Measurements from ENCODE around the gene ANKRD44. TPM values are rescaled to one million over a fixed set of nuclear protein-coding genes. Genes with fewer than 3 reads are reported as not detected.

Gene ANKRD44
- total RNA-seq, 1 experiment from 2014 or later, result 7.8 TPM

GRCh38 chr2:196980001-196980400, 330.6 kb downstream of the ANKRD44 start:
- no peak for ATAC-seq
- TF ChIP-seq TCF7L2 (IDR thresholded peaks at IDR 0.05; ENCODE audit: low read depth, low read length), result no peak
- no peak for TF ChIP-seq CTCF (IDR thresholded peaks at IDR 0.05)
- no peak for TF ChIP-seq REST (IDR thresholded peaks at IDR 0.05; ENCODE audit: insufficient read depth in 1 of 2, low read depth in 2 of 2, low read length in 1 of 2)
- no peak for TF ChIP-seq SIN3A (IDR thresholded peaks at IDR 0.05; ENCODE audit: borderline replicate concordance, insufficient read depth, low read depth, low read length)
- TF ChIP-seq POLR2AphosphoS5 (IDR thresholded peaks at IDR 0.05; ENCODE audit: low read depth, low read length), result no peak
- Histone ChIP-seq H3K36me3 (ENCODE audit: control insufficient read depth, insufficient read depth, low read length) (no peaks in the 10 kb centered on the region), H3K9me3 (ENCODE audit: control insufficient read depth, insufficient read depth, low read depth, low read length) (no peaks in the 10 kb centered on the region; the same call in 1 of the 2 replicates), H3K27me3 (ENCODE audit: control insufficient read depth, insufficient read depth, low read length) (no peaks in the 10 kb centered on the region), H3K4me1 (ENCODE audit: control insufficient read depth, insufficient read depth, low read length) (no peaks in the 10 kb centered on the region), H3K27ac (ENCODE audit: low read length) (no peak overlapping the region), H3K4me3 (ENCODE audit: low read depth in 2 of 2, low read length in 2 of 2) (no peak overlapping the region)
- CTCF ChIA-PET, result interaction anchor here (0.5 kb wide), 1 partner anchor 447 kb away, joined by 3 read pairs; no protein-coding TSS in a partner anchor
- in situ Hi-C loops (cut with HindIII; ENCODE audit: low pct_unique_long_range_greater_than_20kb, low sequenced_read_pairs), result no loop called here
- intact Hi-C loops (cut with micrococcal nuclease; ENCODE audit: unreplicated experiment), result no loop called here
- POLR2A ChIA-PET, result no interaction called here
- no peak for DNase-seq (ENCODE audit: low read depth, low spot score)
- BruUV-seq (replicated peaks), result no TSS peak

GRCh38 chr2:196977507-196977906, 333.1 kb downstream of the ANKRD44 start:
- no peaks in the 10 kb centered on the region for H3K36me3 ChIP-seq (ENCODE audit: control insufficient read depth, insufficient read depth, low read length)
- CTCF ChIA-PET, result no interaction called here
- intact Hi-C loops (cut with micrococcal nuclease; ENCODE audit: unreplicated experiment) (no loop called here), in situ Hi-C loops (cut with HindIII; ENCODE audit: low pct_unique_long_range_greater_than_20kb, low sequenced_read_pairs) (no loop called here)
- H3K27ac ChIP-seq (ENCODE audit: low read length), result no peak overlapping the region
- ATAC-seq (no peak), DNase-seq (ENCODE audit: low read depth, low spot score) (no peak)
- H3K9me3 ChIP-seq (ENCODE audit: control insufficient read depth, insufficient read depth, low read depth, low read length), result no peaks in the 10 kb centered on the region
- H3K27me3 ChIP-seq (ENCODE audit: control insufficient read depth, insufficient read depth, low read length), result no peaks in the 10 kb centered on the region
- TF ChIP-seq CTCF (IDR thresholded peaks at IDR 0.05) (no peak), SIN3A (IDR thresholded peaks at IDR 0.05; ENCODE audit: borderline replicate concordance, insufficient read depth, low read depth, low read length) (no peak), TCF7L2 (IDR thresholded peaks at IDR 0.05; ENCODE audit: low read depth, low read length) (no peak), REST (IDR thresholded peaks at IDR 0.05; ENCODE audit: insufficient read depth in 1 of 2, low read depth in 2 of 2, low read length in 1 of 2) (no peak), POLR2AphosphoS5 (IDR thresholded peaks at IDR 0.05; ENCODE audit: low read depth, low read length) (no peak)
- BruUV-seq (replicated peaks), result no TSS peak
- POLR2A ChIA-PET, result no interaction called here
- no peaks in the 10 kb centered on the region for H3K4me1 ChIP-seq (ENCODE audit: control insufficient read depth, insufficient read depth, low read length)
- no peak overlapping the region for H3K4me3 ChIP-seq (ENCODE audit: low read depth in 2 of 2, low read length in 2 of 2)
